ENCODE measurements around the gene SETD5. TPM values are rescaled to one million over a fixed set of nuclear protein-coding genes. Genes with fewer than 3 reads are reported as not detected.

SETD5 gene
- total RNA-seq (100 to 1,000 TPM; 100 to 178 TPM), polyA plus RNA-seq (10 to 100 TPM; 23.7 to 34.7 TPM)
- long read RNA-seq, donor 1, full-length matches to known transcripts: 16 of 58 reads
- long read RNA-seq, donor 1, partial matches to known transcripts: 42 of 58 reads
- long read RNA-seq, donor 1, other reads (novel, unspliced or antisense): 0 of 58 reads
- long read RNA-seq, donor 2, partial matches to known transcripts: 0 of 4 reads
- long read RNA-seq, donor 2, other reads (novel, unspliced or antisense): 0 of 4 reads
- long read RNA-seq, donor 3, partial matches to known transcripts: 32 of 41 reads
- long read RNA-seq, donor 3, other reads (novel, unspliced or antisense): 0 of 41 reads
- long read RNA-seq, donor 4, partial matches to known transcripts: 9 of 19 reads
- long read RNA-seq, donor 4, other reads (novel, unspliced or antisense): 0 of 19 reads
- long read RNA-seq, donor 5, full-length matches to known transcripts: 12 of 43 reads
- long read RNA-seq, donor 5, partial matches to known transcripts: 31 of 43 reads
- long read RNA-seq, donor 5, other reads (novel, unspliced or antisense): 0 of 43 reads

- H3K4me1 ChIP-seq (ENCODE audit: control insufficient read depth in 5 of 5, insufficient read depth in 5 of 5, low read length in 5 of 5): peaks cover 4 to 49% (median 22%) of the 10 kb centered on the region in 5 donors
- 1% methylated on average over 31 to 63 of the region's 63 CpGs for WGBS, 2 donors
- H3K4me3 ChIP-seq: peak within 1 kb of the TSS; percentile 82
- peak within 1 kb of the TSS; percentile 99 for H3K27ac ChIP-seq (ENCODE audit: low read depth in 1 of 2, low read length in 1 of 2)
- no peaks in the 10 kb centered on the region for H3K27me3 ChIP-seq (ENCODE audit: control insufficient read depth in 3 of 3, insufficient read depth in 3 of 3, low read length in 2 of 3)
- no peaks in the 10 kb centered on the region for H3K9me3 ChIP-seq (ENCODE audit: control insufficient read depth in 4 of 4, insufficient read depth in 3 of 4, low read length in 3 of 4)
- ATAC-seq (ENCODE audit: insufficient read depth, low FRiP score) (peak; percentile 80), DNase-seq (peak; percentile 99)
- peaks cover 4 to 9% (median 7%) of the 10 kb centered on the region in 4 donors for H3K36me3 ChIP-seq (ENCODE audit: control insufficient read depth in 4 of 4, insufficient read depth in 4 of 4, low read length in 4 of 4)
- H3K9ac ChIP-seq (ENCODE audit: insufficient read depth in 1 of 2, low read length in 2 of 2): peak within 1 kb of the TSS; percentile 94 to 98
- TF ChIP-seq, protein P1, sequence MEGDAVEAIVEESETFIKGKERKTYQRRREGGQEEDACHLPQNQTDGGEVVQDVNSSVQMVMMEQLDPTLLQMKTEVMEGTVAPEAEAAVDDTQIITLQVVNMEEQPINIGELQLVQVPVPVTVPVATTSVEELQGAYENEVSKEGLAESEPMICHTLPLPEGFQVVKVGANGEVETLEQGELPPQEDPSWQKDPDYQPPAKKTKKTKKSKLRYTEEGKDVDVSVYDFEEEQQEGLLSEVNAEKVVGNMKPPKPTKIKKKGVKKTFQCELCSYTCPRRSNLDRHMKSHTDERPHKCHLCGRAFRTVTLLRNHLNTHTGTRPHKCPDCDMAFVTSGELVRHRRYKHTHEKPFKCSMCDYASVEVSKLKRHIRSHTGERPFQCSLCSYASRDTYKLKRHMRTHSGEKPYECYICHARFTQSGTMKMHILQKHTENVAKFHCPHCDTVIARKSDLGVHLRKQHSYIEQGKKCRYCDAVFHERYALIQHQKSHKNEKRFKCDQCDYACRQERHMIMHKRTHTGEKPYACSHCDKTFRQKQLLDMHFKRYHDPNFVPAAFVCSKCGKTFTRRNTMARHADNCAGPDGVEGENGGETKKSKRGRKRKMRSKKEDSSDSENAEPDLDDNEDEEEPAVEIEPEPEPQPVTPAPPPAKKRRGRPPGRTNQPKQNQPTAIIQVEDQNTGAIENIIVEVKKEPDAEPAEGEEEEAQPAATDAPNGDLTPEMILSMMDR (IDR thresholded peaks at IDR 0.05; ENCODE audit: control extremely low read depth, extremely low read depth): no peak
These were observed at the start of gene SETD5 for GRCh38 chr3:9397332-9397905. Gene SETD5, plus strand, starts transcription at chr3:9397615. Its CDS starts 31,324 bp downstream, at chr3:9428939.

DNA sequence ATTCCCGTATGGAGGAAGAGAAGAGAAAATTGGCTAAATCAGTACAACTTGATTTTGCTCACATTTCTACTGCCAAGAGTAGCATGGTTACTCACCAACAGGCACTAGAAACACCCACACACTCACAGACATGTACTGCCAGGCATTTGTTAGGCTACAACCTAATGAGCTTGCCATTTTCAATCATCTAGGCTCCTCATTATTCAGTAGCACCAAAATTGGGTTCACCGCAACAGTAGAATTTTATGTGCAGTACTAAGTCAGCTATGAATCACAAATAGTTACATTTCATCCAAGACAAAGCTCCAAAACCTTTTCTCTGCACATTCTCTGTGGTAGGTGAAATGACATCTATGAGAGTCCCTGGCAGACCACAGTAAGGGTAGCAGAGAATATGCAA is 49.5 kb upstream of the SETD5 start:
- no peak for ATAC-seq (ENCODE audit: insufficient read depth, low FRiP score)
- Histone ChIP-seq H3K27ac (ENCODE audit: low read depth in 1 of 2, low read length in 1 of 2) (no peak overlapping the region), H3K36me3 (ENCODE audit: control insufficient read depth in 4 of 4, insufficient read depth in 4 of 4, low read length in 4 of 4) (no peaks in the 10 kb centered on the region), H3K27me3 (ENCODE audit: control insufficient read depth in 3 of 3, insufficient read depth in 3 of 3, low read length in 2 of 3) (no peaks in the 10 kb centered on the region), H3K9ac (ENCODE audit: insufficient read depth in 1 of 2, low read length in 2 of 2) (no peak overlapping the region), H3K4me3 (no peak overlapping the region), H3K4me1 (ENCODE audit: control insufficient read depth in 5 of 5, insufficient read depth in 5 of 5, low read length in 5 of 5) (peaks cover 0 to 3% (median 0%) of the 10 kb centered on the region in 5 donors), H3K9me3 (ENCODE audit: control insufficient read depth in 4 of 4, insufficient read depth in 3 of 4, low read length in 3 of 4) (peaks cover 0 to 2% (median 0%) of the 10 kb centered on the region in 4 donors)
- no peak for DNase-seq
- TF ChIP-seq, protein P1 (IDR thresholded peaks at IDR 0.05; ENCODE audit: control extremely low read depth, extremely low read depth): no peak
- 49% methylated on average over 2 of the region's 2 CpGs for WGBS, 2 donors

GRCh38 chr3:9349321-9350117 is 47.9 kb upstream of the SETD5 start:
- Histone ChIP-seq H3K9ac (ENCODE audit: insufficient read depth in 1 of 2, low read length in 2 of 2) (no peak overlapping the region), H3K4me3 (no peak overlapping the region), H3K27me3 (ENCODE audit: control insufficient read depth in 3 of 3, insufficient read depth in 3 of 3, low read length in 2 of 3) (no peaks in the 10 kb centered on the region), H3K9me3 (ENCODE audit: control insufficient read depth in 4 of 4, insufficient read depth in 3 of 4, low read length in 3 of 4) (peaks cover 0 to 3% (median 0%) of the 10 kb centered on the region in 4 donors), H3K36me3 (ENCODE audit: control insufficient read depth in 4 of 4, insufficient read depth in 4 of 4, low read length in 4 of 4) (no peaks in the 10 kb centered on the region), H3K27ac (ENCODE audit: low read depth in 1 of 2, low read length in 1 of 2) (peak overlapping the region in 1 of 2 donors; percentile 60), H3K4me1 (ENCODE audit: control insufficient read depth in 5 of 5, insufficient read depth in 5 of 5, low read length in 5 of 5) (peaks cover 0 to 4% (median 0%) of the 10 kb centered on the region in 5 donors)
- DNase-seq: no peak
- TF ChIP-seq, protein P1 (IDR thresholded peaks at IDR 0.05; ENCODE audit: control extremely low read depth, extremely low read depth): no peak
- no peak for ATAC-seq (ENCODE audit: insufficient read depth, low FRiP score)
- whole genome bisulfite sequencing, 2 donors: 36 to 65% methylated on average over 2 of the region's 2 CpGs

Data from lung (tissue), 16 donors.